Stimulated activated CD8-positive, alpha-beta memory T cell treated with anti-CD3 and anti-CD28 coated beads, Interleukin-4, amount 100 ng/mL, for 1 hour (primary cell): ENCODE measurements around the gene TLR3.
"Not testable (repeated sequence)": the region's sequence is repeated elsewhere in the genome, so short reads cannot be mapped to it uniquely, and the experiment has no call there.

Experiments used
- DNase-seq, 2 donors: peaks; one replicate each; pipeline ENCODE4 v3.0.0-alpha.2; 2020; ENCODE audit warnings: low read depth in 2 of 2, low spot score in 1 of 2

Gene TLR3

DNA sequence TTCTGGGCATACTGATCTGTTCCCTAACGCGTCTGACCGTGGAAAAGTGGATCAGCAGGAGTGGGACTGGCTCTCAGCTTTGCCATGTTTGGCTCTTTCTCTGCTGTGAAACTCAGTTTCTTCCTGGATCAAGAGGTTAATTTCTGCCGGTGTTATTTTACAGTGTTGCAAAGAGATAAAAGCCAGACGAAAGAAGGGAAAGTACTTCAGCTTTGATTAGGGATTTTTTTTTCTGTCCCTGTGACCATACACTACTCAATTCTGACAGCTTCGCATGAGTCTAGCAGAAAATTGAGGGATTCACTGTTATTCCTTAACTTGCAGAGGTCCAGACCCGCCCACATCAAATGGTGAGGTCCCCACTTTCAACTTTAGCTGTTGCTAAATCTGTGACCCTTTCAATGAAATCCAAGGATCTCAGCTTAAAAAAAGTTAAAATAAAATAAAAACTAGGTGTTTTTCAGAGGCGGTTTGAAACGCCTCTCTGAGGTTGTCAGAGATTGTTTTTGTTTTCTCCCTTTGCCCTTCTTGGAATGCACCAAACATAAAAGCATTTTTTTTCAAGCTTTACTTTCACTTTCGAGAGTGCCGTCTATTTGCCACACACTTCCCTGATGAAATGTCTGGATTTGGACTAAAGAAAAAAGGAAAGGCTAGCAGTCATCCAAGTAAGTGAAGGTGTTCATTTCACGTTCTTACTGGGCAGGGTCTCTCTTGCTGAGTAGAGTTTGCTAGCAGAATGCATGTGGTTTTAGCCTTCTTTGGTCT, at the start of gene TLR3:
TLR3 (plus strand) TSS at position 576 of the 768 bp plus-strand sequence. CDS start 7,464 bp downstream, outside the sequence.
- no peak for DNase-seq

DNA sequence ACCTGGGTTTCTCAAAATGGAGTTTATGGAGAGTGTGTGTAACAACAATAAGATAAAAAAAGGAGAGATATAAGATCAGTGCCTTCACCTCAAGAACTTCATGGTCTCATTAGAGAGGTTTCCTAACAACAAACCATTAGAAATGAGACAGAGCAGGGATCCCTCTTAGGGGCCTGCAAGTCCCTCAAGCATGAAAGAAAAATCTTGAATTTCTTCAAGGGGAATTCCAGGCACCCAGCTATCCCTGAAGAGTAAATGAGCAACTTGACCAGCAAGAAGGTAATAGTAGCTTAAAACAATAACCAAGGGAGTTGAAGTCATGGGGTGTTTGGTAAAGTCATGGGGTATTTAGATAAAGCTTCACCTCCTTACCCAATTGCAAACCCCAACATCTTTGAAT, 49.7 kb upstream of the TLR3 start:
- DNase-seq = no peak

DNA sequence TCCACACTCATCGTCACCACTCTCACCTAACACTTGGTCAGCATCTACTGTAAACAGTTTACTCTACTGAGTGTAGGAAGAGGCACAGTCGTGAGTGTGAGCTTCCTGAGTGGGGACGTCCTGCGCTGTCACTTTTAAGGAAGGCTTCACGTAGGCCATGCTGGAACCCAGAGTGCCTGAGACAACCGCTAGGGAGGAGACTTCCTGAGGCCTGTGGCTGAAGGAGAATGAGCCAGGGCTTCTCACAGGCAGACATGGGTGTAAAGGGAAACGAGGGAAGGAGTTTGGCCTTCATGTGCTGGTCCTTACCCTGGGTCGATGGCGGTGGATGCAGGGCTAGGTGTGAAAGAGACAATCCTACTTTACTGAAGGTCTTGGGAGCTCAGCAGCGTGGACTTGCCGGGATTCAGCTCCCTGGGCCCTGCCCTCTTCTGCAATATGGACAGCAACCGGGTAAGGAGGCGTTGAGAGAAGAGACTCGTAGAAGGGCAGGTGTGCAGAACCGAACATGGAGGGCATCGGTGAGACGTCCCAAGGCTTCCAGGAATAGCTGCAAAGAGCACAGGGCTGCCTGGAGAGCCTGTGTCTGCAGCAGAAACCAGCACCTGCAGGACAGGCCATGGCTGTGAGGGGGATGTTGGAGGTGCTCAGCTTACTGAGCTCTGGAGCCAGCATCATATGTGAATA, 48.7 kb upstream of the TLR3 start:
- no peak for DNase-seq

DNA sequence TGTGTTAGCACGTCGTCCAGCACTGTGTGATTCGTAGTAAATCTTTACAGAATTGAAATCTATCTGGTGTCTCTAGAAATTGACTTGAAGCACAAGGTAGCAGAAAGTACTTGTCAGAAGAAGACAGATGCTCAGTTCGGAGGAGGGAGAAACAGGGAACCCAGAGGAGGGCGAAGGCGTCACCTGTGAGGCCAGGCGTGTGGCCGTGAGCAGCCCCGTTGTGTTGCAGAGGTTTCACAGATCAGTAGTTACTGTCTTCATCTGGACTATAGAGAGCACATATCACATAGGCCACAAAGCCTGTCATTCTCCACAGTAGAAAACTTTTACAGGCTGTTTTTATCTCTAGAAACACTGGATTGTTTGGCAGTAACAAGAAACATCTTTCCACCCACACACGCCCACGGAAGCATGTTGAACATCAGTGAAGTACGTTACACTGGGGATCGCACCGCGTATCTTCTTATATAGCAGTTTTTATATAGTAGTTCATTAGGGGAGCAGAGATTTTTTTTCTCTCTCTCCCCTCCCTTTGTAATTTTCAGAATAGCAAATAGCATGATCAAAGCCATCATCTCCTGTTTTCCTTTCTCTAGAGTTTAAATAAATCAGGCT, 48.1 kb upstream of the TLR3 start:
- DNase-seq = no peak

DNA sequence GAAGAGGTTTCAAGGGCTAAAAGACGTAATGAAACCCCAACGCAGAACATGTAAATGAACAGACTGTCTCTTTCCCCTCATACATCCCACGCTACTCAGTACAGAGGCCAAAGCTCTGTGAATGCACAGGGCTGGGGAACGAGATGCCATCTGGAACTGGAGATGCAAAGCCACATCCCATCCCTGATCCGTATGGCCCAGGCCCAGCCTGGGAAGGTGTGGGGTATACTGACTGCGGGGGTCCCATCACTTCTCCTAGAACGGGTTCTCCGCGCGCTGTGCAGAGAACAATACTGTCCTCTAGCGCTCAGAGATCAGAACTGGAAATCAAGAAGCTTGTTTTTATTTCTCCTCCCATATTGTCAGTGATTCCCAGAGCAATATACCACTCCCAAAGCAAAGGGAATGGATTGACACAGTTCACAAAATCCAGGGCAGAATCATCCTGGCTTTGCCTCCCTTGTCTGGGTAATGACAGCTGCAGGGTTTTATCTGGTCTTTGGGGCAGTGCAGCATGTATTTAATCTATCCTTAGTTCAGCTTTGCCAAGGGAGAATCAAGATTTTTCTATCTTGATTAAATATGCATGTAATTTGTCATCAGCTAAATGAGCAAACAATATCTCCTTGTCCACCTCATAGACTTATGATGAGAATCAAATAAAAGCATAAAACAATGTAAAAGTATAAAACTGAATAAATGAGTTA, 47.3 kb upstream of the TLR3 start:
- DNase-seq = no peak

DNA sequence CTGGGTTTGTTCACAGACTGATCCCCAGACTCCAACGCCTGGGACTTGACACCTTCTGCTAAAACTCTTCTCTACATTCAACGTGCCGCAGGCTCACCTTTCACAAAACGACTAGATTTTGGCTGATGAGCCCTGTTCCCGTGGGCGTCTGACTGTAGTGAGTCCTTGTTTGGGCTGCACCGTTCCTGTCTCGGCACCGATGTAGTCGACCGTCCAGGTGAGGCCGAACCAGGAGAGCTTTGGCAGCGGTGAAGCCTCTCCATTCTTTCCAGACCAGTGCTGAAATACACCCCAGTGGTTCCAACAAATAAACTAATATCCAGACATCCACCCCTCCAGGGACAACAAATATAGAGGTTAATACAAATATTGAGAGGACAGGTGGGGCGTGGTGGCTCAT, 45.0 kb upstream of the TLR3 start:
- no peak for DNase-seq

DNA sequence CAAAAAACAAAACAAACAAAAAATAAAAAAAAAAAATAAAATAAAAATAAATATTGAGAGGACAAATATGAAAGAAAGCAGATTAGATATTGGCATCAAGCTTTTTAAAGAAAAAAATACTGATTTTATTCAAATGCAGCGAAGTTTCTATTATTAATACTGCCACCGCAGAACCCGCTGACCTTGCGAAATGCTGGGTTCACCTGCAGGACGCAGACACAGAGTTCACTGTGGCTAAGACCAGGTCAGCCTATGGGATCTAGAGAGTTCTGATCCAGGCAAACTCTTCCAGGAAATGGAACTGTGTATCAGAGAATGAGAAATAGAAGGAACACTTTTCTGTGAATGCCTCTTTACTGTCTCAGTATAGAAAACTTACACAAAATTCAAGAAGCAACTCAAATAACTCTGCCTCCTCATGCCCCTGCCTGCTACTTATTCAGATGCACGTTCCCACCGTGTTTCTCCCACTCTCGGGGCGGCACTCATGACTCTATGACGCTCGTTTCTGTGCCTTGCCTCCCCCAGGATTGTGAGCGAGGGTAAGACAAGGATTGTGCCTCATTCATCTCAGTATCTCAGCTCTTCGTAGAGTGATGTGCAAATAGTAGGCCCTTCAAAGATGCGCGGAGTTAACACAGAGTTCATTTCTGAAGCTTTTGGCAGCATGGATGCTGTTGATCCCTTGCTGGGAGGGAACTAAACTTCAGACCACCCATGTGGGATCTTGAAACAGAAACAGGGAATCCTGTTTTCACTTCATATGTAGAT, 44.1 kb upstream of the TLR3 start:
- no peak for DNase-seq

DNA sequence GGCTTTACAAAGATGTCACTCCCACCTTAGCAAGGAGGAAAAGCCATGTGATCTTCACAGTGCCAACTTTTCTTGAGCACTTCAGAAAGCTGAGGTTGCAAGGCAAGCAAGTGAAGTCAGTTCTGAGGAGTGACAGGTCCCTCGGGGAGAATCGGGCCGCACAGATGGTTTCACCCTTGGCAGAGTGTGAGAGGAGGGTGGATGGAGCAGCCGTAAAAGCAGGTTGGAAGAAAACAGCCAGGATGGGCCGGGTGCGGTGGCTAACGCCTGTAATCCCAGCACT, 43.6 kb upstream of the TLR3 start:
- DNase-seq = no peak

DNA sequence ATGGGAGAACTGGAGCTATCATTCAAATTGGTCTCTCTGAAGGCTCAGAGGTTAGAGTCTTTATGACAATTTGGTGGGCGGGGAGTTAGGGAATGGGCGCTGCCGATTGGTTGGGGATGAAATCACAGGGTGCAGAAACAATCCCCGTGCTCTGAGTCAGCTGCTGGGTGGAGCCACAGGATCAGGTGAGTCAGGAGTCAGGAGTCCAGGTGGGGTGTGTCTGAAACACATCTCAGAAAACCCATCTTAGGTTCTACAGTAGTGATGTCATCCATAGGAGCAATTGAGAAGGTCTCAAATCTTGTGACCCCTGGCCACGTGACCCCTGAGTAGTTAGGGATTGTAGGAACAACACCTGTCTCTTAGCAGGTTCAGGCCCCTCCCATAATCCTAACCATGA, 41.6 kb upstream of the TLR3 start:
- DNase-seq = no peak

DNA sequence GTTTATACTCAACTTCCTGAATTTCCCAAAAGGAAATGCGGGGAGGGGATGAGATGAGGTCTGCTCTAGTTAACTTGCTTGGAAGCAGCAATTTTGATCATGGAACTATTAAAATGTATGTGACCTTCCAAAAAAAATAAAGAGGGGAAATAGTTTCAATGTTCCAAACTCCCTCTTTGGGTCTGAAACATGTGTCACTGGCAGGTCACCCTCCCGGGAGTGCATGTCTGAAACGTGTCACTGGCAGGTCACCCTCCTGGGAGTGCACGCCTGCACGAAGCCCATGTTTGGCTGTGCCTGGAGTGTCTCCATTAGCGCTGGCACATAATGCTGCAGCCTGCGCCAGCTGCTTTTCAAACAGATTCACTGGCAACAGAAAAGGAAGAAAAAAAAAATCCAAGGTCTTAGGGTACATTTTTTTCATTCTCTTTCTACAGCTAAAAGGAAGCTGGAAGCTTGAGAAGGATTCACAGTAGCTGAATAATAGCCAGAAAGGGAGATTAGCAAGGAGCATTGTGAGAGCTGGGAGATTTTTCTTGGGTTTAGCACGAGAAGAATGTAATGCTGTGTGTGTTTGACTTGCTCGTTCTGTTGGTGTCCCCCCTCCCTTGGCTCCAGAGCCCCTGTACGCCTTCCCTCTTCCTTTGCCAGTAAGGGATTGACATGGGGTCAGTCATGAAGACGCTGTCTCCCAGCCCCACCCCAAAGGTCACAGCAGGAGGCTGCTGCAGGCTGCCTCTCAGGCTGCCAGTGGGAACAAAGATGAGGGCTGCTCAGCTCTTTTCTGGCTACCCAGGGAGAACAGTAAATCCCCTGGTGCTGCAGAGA, 39.2 kb upstream of the TLR3 start:
- no peak for DNase-seq

DNA sequence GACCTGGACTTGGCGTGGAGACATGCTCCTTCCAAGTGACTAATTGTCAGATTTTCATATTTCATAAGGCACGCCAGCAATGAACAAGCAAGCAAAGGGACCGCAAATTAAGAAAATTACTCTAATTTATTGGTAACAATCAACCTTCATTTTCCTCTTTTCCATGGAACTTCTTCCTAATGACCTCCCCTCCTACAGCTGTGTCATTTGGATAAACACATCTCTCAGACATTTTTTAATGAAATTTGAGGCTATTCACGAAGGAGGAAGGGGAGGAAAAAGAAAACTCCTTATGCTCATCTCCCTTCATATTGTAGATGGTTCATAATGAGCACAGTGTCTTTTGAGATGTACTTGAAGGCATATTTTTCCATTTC, 38.6 kb upstream of the TLR3 start:
- no peak for DNase-seq

DNA sequence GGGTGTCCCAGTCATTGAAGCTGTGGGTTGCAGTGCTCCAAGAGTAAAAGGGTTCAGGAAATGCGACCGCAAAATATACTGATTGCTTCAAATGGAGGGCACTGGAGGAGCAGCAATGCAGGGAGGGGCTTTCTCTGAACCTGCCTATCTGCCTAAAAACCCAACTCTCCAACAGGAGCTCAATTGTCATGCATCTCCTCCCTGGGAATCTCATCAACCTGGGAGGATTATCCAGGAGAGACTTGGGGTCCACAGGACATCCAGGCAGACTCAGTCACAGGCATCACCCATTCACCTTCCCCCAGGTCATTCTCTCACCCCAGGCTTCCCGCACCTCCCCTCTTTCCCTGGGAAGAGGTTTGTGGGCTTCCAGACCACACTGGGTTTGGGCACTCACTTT, 38.2 kb upstream of the TLR3 start:
- no peak for DNase-seq

DNA sequence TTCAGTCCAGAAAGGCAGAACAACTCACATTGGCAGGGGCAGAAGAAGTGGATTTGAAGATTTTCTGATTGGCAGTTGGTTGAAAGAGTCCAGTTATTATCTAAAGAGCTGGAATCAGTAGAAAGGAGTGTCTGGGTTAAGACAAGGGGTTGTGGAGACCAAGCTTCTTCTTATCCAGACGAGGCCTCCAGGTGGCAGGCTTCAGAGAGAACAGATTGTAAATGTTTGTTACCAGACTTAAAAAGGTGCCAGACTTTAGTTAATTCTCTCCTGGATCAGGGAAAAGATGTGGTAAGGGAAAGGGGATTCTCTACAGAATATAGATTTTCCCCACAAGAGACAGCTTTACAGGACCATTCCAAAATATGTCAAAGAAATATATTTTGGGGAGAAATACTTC, 36.7 kb upstream of the TLR3 start:
- DNase-seq = no peak

DNA sequence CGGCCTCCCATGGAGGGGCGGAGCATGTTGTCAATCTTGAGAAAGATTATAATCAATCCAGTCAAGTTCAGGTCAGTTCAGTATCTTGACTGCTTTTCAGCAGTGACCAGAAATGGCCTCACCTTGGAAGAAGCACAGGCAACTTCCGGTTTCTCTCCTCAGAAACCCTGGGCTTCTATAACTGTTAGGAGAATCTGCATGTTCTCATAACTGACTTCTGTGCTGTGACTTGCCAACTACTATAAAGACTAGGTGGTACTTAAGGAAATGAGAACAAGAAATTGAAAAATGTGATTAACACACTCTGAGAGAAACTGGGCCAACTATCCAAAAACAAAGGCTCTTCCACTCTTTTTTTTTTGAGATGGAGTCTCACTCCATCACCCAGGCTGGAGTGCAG, 35.9 kb upstream of the TLR3 start:
- DNase-seq = no peak

DNA sequence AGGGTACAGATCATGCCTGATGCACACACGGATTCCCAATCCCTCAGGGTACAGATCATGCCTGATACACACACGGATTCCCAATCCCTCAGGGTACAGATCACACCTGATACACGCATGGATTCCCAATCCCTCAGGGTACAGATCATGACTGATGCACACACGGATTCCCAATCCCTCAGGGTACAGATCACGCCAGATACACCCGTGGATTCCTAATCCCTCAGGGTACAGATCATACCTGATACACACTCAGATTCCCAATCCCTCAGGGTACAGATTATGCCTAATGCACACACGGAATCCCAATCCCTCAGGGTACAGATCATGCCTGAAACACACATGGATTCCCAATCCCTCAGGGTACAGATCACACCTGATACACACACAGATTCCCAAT, 34.3 kb upstream of the TLR3 start:
- not testable (repeated sequence) for DNase-seq

DNA sequence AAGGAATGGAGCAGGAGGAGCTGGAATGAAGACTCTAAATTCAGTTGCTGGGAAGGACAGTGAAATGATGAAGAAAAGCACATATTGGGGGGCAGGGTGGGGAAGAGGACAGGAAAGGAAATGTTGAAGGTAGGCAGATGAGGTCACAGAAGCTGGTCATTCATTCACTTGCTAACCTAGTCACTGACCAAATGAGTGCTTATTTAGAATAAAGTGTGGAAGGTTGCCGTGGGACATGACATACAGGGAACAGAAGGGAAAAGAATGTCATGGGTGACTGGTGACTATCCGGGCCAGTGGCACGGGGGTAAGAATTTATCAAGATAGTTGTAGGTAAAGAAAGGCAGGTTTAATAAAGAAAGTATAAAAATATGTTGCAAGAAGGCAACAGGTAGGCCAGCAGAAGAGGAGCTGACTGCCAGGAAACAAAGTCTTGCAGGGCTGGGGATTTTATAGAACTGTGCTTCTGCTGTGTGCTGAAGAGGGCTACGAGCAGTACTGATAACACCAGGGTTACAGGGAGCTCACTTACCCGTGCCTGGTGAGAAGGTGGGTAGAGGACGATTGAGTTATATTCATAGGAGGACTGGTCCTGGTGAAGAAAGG, 31.9 kb upstream of the TLR3 start:
- DNase-seq = no peak

DNA sequence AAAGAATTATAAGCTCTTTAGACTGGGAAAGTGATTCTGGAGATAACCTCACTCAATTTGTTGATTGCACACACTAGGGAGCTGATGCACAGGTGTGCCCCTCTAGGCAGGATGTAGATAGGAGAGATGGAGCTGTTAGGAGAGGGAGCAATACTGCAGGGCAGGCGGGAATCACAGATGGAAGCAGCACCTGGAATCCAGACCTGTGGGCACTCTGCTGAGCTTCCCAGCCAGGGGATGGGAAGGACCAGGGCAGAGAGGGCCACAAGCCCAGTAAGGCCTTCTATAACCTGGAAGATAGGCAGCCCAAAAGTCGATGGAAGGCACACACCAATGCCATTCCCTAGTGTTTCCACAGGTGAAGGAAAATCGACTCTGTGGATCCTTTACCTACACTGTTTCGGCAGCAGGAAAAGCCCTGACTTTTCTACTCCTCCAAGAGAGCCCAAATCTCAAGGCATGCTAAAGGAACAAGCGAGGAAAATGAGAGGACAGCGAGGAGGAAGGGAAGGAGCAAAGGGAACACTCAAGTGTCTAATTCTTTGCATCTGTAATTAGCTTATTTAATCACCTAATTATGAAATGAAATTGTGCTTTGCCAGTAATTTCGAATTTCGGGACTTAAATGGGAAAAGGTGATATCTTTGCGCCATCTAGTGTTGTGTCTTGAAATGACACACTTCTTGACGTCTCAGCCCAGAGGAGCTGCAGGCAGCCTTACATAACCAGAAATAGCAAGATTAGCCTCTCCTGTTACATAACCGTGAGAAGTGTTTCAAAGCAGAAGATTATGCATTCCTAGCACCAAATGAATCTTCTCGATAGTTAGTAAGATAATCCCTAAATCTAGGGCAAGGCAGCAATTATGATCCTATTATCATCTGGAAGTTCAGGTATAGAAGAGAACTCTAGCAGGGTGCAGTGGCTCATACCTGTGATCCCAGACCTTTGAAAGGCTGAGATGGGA, 31.0 kb upstream of the TLR3 start:
- no peak for DNase-seq

DNA sequence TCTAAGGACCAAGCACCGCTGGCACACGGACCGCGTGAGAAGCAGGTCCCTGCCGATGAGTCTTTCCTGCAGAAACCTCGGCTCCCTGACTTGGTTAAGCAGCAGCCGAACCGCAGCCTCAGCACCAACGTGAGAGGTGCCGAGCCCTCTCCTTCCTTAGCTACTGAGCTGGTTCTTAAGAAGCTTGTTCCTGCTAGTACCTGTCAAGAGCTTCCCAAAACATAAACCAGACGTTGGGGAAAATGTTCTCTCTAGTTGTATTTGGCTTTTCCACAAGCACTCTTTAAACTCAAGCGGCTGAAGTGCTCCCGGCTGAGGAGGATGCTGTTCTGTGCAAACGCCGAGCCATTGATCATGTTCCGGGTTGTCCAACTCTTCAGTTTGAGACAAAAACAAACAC, 29.3 kb upstream of the TLR3 start:
- DNase-seq = no peak

DNA sequence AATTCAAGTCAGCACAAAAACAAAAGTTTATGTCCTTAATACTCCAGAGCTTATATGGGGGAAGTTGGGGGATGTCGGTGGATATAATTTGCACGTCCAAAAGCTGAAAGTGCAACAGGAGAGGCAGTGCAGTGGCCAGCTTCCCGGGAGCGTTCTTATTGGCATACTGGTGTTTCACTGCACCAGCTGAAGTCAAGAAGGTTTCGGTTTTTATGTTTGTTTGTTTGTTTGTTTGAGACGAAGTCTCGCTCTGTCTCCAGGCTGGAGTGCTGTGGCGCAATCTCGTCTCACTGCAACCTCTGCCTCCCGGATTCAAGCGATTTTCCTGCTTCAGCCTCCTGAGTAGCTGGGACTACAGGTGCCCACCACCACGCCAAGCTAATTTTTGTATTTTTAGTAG, 28.6 kb upstream of the TLR3 start:
- DNase-seq = no peak
